ENCODE results near the gene ARMC8.

Gene ARMC8

GRCh38 chr3:138284957-138285477 lies 97.9 kb downstream of the ARMC8 start:
- H3K4me3 ChIP-seq (ENCODE audit: low read depth, low read length): no peak overlapping the region
- no peak for DNase-seq (ENCODE audit: low read depth)

DNA sequence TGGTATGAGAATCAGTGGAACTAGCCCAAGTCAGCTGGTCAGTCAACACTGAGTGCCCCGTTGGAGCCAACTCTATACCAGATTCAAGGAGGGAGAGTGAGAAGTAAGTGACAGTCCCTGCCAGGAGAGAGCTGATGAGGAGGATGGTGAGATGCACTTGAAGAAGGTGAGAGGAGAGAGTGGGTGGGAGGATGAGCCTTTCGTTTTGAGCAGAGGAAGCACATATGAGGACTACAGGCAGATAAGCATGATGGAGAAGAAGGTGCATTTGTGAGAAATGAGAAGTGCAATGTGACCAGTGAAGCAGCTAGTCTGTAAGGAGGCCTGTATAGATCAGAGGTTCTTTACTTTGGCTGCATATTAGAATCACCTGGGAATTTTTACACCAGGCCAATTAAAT lies 102.2 kb downstream of the ARMC8 start:
- no peak overlapping the region for H3K4me3 ChIP-seq (ENCODE audit: low read depth, low read length)
- DNase-seq (ENCODE audit: low read depth): no peak

DNA sequence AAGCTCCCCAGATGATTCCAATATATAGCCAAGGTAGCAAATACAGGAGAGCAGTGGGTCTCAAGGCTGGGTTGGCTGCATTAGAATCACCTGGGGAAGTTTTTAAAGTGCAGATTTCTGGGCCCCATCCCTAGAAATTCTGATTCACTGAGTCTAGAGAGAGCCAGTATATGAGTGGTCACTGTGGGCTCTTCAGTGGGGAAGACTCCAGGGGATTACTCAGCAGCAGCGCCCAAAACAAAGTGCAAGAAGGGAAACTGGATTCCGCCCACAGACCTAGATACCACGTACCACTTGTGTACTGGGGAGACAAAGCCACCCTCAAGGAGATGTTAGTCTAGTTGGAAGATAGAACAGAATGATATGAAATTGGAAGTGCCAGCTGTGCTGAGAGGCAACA lies 102.6 kb downstream of the ARMC8 start:
- DNase-seq (ENCODE audit: low read depth): no peak
- H3K4me3 ChIP-seq (ENCODE audit: low read depth, low read length): no peak overlapping the region

GRCh38 chr3:138296639-138297038 lies 109.5 kb downstream of the ARMC8 start:
- no peak overlapping the region for H3K4me3 ChIP-seq (ENCODE audit: low read depth, low read length)
- no peak for DNase-seq (ENCODE audit: low read depth)

DNA sequence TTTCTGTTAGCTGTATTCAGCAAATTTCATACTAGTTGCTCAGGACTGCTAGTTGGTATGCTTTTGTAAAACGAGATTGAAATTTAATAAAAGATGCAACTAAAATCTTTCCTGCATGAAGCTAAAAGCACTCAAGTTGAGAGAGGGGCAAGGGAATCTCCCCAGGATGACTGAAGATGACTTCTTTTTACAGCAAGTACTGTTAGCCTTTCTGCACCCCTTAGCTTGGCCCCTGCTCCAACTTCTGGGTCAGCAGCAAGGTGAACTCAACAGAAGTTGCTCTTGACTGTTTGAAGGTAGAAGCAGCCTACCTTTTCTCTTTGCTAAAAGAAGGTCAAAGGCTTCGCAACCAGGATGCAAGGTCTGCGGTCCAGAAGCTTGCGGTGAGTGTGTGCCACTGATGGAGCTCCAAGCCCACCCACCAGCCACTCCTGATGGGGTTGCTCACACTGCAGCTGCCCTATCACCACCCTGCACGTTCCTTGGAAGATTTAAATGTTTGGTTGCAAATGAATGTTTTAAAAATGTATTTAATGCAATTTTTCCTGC lies 110.0 kb downstream of the ARMC8 start:
- DNase-seq (ENCODE audit: low read depth): no peak
- no peak overlapping the region for H3K4me3 ChIP-seq (ENCODE audit: low read depth, low read length)

DNA sequence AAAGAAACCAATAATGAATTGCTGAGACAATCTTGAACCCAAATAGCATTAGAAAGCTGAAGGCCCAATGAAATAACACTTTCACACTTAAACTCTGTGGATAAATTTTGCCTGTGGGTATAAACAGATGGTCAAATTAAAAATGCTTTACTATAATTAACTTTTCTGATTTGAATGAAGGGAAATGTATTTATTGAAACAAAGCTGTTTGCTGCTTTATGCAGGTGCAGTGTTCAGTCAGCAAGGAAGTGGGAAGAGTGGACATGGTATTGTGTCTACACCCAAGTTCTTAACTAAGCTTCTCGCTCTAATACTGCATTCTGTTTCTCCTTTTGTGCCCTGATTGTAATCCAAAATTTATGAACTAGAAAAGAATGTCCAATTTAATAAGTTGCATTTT lies 110.8 kb downstream of the ARMC8 start:
- no peak overlapping the region for H3K4me3 ChIP-seq (ENCODE audit: low read depth, low read length)
- DNase-seq (ENCODE audit: low read depth): no peak

DNA sequence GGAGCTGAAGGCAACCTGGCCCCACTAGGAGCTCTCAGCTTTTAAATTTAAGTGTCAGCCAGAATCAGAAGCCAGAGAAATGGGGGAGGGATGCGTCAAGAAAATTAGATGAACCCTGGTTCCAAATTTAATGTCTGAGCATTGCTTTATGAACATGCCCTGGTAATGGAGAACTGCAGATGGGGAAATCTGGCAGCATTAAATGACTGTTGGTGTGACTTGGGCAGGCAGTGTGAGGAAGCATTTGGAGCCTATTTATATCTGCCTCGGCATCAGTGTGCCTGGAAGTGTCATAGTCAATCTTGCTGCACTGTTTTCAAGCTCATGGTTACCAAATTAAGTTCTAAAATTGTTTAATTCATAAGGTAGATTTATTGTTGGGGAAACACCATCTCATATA lies 113.5 kb downstream of the ARMC8 start:
- H3K4me3 ChIP-seq (ENCODE audit: low read depth, low read length): no peak overlapping the region
- no peak for DNase-seq (ENCODE audit: low read depth)

DNA sequence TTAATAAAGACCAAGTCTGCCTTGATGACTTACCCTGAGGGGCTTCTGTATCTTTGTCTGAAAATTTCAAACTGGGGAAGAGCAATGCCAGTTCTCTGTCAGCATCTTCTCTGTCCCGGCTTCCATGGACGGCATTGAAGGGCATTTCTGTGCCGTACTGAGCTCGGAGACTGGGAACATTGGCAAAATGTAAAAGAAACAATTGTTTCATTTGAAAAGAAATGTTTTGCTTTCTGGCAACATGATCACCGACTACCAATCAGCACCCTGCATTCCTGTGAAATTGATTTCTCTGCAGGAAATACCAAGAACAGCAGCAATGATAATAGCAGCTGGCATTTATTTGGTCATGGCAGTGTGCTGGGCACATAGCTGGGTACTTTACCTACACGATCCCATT lies 116.4 kb downstream of the ARMC8 start:
- H3K4me3 ChIP-seq (ENCODE audit: low read depth, low read length): no peak overlapping the region
- no peak for DNase-seq (ENCODE audit: low read depth)

DNA sequence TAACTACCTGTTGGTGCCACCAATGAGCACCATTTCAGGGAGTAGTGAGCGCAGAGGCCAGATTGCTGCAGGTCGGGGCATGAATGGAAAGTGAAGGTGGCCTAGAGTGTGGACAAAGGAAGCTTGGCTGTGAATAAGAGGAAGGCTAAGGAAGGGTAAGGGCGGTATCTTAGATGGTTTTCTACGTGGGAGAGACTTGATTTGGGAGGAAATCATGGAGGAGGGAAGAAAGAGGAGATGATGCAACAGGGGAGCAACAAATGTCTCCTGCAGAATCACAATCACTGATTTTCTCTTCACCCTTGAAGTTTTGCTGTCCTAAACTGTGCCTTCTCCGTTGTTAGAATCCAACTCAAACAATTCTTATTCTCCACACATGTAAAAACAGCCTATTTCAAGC lies 120.8 kb downstream of the ARMC8 start:
- H3K4me3 ChIP-seq (ENCODE audit: low read depth, low read length): no peak overlapping the region
- no peak for DNase-seq (ENCODE audit: low read depth)

- no peak for DNase-seq (ENCODE audit: low read depth)
- H3K4me3 ChIP-seq (ENCODE audit: low read depth, low read length): no peak overlapping the region
Observed at GRCh38 chr3:138308783-138309182, 121.7 kb downstream of the ARMC8 start.

DNA sequence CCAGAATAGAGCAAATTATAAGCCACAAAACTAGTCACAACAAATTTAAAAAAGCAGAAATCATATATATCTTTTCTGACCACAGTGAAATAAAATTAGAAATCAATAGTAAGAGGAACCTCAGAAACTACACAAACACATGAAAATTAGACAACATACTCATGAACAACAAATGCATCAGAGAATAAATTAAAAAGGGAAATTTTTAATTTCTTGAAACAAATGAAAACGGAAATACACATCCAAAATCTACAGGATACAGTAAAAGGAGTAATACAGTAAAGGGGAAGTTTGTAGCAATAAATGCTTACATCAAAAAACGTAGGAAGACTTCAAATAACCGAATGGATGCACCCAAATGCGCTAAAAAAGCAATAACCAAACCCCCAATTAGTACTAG lies 123.4 kb downstream of the ARMC8 start:
- no peak overlapping the region for H3K4me3 ChIP-seq (ENCODE audit: low read depth, low read length)
- DNase-seq (ENCODE audit: low read depth): no peak

DNA sequence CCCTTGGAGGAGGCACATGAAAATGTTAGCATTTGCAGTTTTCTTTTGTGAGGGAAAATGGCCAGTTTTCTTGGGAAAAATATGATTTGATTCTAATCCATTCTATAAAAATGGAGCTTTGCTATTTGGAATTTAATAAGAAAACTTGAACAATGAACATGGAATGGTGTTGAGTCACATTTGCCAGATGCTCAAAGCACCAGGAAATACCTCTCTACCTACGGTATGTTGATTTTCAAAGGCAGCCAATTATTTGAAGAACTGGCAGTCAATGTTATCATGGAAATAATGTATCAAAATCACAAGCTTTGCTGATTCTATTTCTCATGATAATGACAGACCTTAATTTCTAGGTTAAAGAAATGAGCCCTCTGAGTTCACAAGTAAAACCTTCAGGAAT lies 127.7 kb downstream of the ARMC8 start:
- H3K4me3 ChIP-seq (ENCODE audit: low read depth, low read length): no peak overlapping the region
- no peak for DNase-seq (ENCODE audit: low read depth)

DNA sequence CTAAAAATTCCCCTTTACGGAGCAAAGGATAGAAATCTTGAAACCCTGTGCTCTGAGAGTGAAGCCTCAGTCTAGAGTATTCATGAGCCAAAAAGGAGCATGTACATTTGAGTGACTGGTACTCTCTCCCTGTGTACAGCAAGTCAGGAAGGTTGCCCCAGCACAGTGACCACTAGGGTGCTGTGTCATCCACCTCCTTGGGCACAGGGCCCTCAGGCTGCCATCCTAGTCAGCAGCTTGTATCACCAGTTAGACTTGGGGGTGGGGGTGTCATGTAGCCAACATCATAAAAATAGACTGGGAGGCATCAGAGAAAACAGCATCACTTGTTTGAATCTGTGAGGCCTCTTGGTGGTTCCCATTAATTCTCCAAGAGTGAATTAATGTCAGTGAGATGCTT lies 130.6 kb downstream of the ARMC8 start:
- DNase-seq (ENCODE audit: low read depth): no peak

DNA sequence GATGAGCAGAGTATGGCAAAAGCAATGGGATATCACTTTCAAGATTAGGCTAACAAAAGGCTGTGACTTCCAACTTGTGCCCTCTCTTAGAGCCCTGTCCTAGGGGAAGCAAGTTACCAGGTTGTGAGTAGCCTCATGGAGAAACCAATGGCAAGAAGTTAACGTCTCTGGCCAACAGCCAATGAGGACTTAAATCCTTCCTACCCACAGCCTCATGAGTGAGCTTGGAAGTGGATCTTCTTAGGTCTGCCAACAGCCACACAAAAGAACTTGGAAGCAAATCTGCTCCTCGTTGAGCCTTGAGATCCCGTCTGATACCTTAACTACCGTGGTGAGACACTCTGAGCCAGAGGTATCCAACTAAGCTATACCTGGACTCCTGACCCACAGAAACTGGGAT lies 136.9 kb downstream of the ARMC8 start:
- H3K4me3 ChIP-seq (ENCODE audit: low read depth, low read length): no peak overlapping the region
- DNase-seq (ENCODE audit: low read depth): no peak

More for the DNA sequence above, 130.6 kb downstream of the ARMC8 start:
- no peak overlapping the region for H3K4me3 ChIP-seq (ENCODE audit: low read depth, low read length)

DNA sequence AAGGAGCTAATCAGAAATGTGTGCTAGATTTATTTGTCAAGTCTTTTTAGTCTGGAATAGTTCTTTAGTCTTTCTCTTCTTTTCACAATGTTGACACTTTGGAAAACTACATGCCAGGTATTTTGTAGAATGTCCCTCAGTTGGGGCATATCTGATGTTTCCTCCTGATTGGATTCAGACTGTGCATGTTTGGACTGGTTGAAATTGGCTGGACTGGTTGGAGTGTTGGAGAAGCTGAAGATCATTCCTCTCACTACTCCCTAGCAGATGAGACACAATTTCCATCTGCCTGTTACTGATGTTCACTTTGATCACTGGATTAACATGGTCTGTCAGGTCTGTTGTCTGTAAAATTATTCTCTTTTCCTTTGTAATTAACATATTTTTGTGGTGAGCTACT lies 138.9 kb downstream of the ARMC8 start:
- H3K4me3 ChIP-seq (ENCODE audit: low read depth, low read length): no peak overlapping the region

DNA sequence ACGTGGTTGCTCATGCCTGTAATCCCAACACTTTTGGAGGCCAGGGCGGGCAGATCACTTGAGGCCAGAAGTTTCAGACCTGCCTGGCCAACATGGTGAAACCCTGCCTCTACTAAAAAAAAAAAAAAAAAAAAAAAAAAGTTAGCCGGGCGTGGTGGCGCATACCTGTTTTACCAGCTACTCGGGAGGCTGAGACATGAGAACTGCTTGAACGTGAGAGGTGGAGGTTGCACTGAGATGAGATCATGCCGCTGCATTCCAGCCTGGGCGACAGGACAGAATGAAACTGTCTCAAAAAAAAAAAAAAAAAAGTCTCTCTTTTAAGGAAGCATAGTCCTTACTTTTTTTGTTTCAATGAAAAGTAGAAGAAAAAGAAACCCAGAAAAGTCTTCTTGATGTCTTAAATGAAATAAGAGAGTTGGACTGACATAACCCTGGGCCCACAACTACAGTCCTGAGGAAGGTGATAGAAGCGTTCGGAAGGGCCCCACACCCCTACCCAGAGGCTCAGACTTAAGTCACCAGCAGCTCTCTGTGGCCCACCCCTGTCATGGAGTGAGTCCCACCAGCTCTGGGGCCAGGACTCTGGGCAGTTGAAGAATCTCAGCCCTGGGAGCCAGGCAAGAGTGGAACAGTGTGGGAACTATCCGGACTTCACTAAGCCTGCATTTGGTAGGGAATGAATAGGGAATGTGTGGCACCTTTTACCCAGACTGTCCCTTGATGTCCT lies 139.9 kb downstream of the ARMC8 start:
- DNase-seq (ENCODE audit: low read depth): no peak
- no peak overlapping the region for H3K4me3 ChIP-seq (ENCODE audit: low read depth, low read length)

More for the DNA sequence above, 138.9 kb downstream of the ARMC8 start:
- DNase-seq (ENCODE audit: low read depth): no peak

DNA sequence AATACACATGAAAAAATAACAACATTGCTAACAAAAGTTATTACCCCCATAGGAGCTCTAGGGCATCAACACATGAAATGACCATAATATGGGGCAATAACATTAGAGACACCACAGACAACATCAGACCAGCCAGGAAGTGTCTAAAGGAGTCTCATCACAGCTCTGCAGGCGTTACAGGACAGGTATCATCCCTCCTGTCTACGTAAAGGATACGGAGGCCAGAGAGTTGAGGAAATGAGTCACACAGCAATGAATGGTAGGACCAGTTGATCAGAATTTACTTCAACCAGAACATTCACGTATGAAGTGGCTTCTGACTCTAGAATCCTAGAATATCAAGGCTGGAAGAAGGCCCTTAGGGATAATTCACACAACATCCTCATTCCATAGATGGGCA lies 140.7 kb downstream of the ARMC8 start:
- H3K4me3 ChIP-seq (ENCODE audit: low read depth, low read length): no peak overlapping the region
- DNase-seq (ENCODE audit: low read depth): no peak

GRCh38 chr3:138328341-138328740 lies 141.2 kb downstream of the ARMC8 start:
- no peak overlapping the region for H3K4me3 ChIP-seq (ENCODE audit: low read depth, low read length)
- no peak for DNase-seq (ENCODE audit: low read depth)

GRCh38 chr3:138329127-138329983 lies 142.3 kb downstream of the ARMC8 start, which contains the start of gene NME9:
NME9 (minus strand) TSS chr3:138329851; CDS start chr3:138329335, 516 bp downstream.
- H3K4me3 ChIP-seq (ENCODE audit: low read depth, low read length): peak within 1 kb of the TSS; percentile 67
- peak; percentile 35 for DNase-seq (ENCODE audit: low read depth)

DNA sequence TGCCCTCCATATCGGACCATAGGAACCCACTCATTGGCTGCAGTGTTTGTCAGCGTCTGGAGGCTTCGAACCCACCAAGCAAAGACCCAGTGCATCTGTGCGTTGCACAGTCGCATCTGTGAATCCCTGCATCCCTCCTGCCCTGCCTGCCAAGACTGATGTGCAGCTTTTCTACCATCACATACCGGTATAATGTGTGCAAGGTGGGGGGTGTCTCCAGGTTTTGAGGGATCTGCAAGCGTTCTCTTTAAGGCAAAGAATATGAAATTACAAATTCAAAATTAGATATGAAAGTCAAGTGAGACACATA lies 142.8 kb downstream of the ARMC8 start:
- DNase-seq (ENCODE audit: low read depth): no peak
- peak overlapping the region; percentile 67 for H3K4me3 ChIP-seq (ENCODE audit: low read depth, low read length)

All from skeletal muscle cell (primary cell).